Stimulated activated CD4-positive, alpha-beta T cell treated with anti-CD3 and anti-CD28 coated beads, TNF-alpha, amount 100 ng/mL, for 1 hour (primary cell): ENCODE results near the gene HCFC1.

Experiments
- DNase-seq, 3 donors: peaks; one replicate each; pipeline ENCODE4 v3.0.0-alpha.2; 2020; ENCODE audit warnings: low read depth in 3 of 3, low spot score in 1 of 3

The HCFC1 gene

GRCh38 chrX:153941336-153942252 lies 30.0 kb downstream of the HCFC1 start:
- no peak for DNase-seq

DNA sequence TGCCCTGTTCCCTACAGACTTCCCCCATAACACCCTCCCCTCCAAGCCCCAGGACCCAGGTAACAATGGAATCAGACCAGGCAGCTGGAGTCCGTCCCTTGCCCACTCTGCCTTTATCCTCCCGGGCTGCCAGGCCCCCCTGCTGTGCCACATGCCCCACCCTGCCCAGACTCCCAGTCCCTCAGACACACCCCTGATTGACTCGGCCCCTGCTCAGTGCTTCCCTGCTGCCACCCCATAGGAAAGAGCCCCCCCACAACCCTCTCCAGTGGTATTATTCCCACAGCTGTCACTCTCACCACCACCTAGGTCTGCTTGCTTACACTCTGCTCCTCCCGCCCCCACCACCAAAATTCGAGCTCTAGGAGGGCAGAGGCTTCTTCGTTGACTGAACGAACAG lies 32.0 kb downstream of the HCFC1 start:
- no peak for DNase-seq

GRCh38 chrX:153938226-153938786 lies 33.3 kb downstream of the HCFC1 start:
- DNase-seq: no peak

DNA sequence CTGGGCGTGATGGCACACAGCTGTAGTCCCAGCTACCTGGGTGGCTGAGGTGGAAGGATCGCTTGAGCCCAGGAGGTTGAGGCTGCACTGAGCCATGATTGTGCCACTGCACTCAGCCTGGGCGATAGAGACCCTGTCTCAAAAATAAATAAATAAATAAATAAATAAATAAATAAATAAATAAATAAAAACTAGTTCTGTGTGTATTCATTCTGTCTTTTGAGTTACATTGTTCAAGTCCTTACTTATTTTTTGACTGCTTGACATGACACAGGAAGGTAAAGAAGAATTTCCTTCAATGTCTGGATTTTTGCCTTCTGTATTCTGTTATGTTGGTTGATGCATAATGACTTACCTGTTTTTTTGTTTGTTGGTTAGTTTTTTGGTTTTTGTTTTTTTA lies 34.6 kb downstream of the HCFC1 start:
- no peak for DNase-seq

GRCh38 chrX:153935326-153935851 lies 36.2 kb downstream of the HCFC1 start:
- DNase-seq: no peak

DNA sequence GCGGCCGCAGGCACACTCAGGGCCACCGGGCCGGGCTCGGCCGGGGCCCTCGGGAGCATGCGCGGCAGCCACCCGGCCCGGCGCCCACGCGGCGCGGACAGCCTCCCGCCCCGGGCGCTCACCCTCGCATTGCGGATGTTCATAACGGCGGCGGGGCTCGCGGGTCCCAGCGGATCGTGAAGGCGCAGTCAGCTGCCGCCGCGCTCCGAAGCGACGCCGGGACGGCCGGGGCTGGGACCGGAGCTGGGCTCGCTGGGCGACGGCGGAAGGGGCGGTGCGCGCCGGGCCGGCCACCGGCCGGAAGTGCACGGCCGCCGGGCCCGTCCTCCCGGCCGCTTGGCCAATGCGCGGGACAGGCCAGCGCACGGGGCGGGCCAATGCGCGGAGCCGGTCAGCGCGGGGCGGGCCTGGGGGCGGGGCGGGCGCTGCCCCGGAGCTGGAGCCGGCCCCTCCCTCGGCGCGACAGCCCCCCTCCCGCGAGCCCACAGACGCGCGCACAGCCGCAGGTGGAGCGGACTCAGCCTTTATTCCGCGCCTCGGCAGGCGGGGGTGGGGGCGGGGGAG lies 36.8 kb downstream of the HCFC1 start, which contains the start of gene NAA10:
NAA10 (minus strand) TSS at position 276 of the 564 bp plus-strand sequence; CDS start at position 143, 133 bp downstream.
- no peak for DNase-seq

DNA sequence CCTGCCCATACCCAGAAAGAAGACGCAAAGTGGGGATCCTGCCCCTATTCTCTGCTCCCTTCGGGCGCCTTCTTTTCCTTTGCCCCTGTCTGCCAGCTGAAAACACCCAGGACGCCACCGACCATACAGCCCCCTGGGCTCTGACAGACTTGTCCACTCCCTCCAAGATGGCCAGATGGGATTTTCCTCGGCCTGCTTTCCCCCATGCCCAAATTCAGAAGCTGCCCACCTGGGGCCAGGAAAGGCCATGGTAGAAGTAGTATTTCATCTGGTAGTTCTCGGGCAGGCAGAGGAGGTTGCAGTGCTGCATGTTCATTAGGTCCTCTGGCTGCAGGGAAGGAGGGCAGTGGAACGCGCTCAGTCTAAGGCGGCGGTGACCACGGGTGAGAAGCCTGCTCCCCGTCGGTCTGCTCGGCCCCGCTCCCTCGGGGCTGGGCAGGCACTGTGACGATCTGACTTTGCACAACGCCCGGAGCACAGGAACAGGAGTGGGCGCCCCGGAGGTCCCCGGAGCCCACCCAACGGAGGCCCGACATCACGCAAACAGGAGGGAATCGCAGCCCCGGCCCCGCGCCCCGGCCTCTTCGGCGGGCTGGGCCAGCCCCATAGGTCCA lies 37.4 kb downstream of the HCFC1 start:
- no peak for DNase-seq

DNA sequence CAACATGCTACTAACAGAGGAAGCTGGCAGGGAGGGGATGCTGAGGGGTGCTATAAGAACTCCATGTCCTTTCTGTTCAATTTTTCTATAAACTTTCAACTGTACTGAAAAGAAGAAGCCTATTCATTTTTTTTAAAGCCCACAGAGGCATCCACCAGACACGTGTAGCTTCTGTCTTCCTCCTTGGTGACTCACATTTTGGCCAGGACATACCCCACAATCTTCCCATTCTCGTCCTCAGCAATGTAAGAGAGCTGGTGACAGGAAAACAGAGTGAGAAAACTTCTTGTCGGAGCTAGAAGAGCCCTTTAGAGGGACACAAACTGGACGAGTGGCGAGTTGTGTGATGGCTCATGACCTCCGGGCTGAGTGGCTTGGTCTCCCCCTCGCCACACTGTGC lies 37.9 kb downstream of the HCFC1 start:
- no peak for DNase-seq

GRCh38 chrX:153932220-153932915 lies 39.2 kb downstream of the HCFC1 start:
- DNase-seq: no peak

GRCh38 chrX:153931748-153932147 lies 39.9 kb downstream of the HCFC1 start:
- no peak for DNase-seq

DNA sequence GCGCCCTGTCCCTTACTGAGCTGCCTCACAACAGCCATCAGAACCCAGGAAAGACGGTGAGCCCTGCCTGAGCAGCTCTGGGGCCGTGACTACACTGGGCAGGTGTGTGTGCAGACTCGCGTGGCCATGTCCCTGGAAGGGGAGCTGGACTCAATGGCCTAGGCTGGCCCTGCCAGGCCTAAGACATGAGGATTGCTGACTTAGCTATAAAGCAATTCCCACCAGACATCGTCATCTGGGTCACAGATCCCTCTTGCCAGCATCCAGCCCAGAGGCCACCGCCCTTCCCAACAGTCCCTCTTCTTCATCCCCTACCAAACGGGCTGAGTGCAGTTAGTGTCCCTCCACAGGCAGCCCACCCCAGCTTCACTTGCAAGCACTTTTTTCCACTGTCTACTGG lies 40.5 kb downstream of the HCFC1 start:
- no peak for DNase-seq

DNA sequence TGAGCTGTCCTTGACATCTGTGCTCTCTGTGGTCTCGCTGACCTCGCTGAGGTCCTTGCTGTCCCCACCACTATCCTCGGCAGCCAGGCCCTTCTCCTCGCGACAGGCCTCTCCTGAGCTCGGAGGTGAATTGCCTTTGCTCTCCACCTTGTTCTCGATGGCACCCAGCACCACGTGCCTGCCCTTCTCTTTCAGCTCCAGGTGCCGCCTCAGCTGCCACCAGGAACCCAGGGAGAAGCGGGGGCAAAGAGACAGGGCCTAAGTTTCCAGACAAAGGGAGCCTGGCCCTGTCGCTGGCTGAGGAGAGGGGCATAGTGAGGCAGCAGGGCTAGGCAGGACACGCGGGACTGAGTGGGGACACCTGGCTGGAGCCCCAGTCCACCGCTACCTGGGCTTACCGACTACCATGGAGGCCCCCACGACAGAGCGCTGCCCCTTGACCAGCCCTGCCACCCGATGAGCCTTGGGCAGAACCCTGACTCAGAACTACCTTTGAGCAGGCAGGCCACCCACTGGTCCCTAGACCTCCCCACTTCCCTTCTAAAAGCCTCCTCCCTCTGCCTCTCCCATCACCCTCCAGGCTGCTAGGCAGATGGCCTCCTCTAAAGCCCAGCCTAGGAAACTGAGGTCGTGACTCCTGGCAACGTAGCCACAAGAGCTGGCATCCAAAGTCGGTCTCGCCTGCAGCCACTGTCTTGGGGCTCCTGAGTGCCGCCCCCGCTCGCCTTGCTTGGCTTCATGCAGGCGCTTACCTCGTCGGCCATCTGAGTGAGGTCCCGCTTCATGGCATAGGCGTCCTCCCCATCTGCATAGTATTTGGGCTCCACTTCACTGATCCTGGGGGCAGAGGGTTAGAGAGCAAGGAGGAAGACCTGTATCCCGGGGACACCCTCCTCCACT lies 41.4 kb downstream of the HCFC1 start:
- DNase-seq: no peak

- no peak for DNase-seq
Measured at GRCh38 chrX:153929576-153929975, 42.0 kb downstream of the HCFC1 start.

GRCh38 chrX:153928846-153929245 lies 42.8 kb downstream of the HCFC1 start:
- DNase-seq: no peak

- peak; percentile 76 to 93 (median 90) for DNase-seq
Measured at GRCh38 chrX:153927922-153928760, 43.5 kb downstream of the HCFC1 start.

DNA sequence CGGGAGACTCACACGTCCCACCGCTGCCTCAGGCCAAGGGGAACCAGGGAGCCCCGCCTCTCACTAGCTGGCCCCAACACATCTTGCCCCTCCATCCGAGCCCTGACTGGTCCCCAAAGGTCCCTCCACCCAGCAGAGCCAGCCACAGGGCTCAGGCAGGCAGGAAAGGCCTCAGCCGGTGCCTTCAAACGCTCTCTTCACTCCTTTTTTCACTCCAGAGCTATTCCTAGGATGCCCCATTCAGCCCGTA lies 44.0 kb downstream of the HCFC1 start:
- no peak for DNase-seq

GRCh38 chrX:153926858-153927671 lies 44.6 kb downstream of the HCFC1 start:
- peak in 2 of 3 donors; percentile 49 to 55 for DNase-seq

- DNase-seq: no peak
Measured at GRCh38 chrX:153926552-153926857, 45.1 kb downstream of the HCFC1 start.
